ENCODE results near the gene TEX51.

The TEX51 gene

GRCh38 chr2:126894082-126894481 lies 4.6 kb upstream of the TEX51 start:
- DNase-seq, result no peak

- no peak for DNase-seq
Observed at GRCh38 chr2:126894585-126895182, 4.0 kb upstream of the TEX51 start.

GRCh38 chr2:126895336-126895735 lies 3.4 kb upstream of the TEX51 start:
- no peak for DNase-seq

- no peak for DNase-seq
Observed at GRCh38 chr2:126896471-126896870, 2.2 kb upstream of the TEX51 start.

- DNase-seq, result no peak
Observed at GRCh38 chr2:126899616-126900185, 1.0 kb downstream of the TEX51 start.

DNA sequence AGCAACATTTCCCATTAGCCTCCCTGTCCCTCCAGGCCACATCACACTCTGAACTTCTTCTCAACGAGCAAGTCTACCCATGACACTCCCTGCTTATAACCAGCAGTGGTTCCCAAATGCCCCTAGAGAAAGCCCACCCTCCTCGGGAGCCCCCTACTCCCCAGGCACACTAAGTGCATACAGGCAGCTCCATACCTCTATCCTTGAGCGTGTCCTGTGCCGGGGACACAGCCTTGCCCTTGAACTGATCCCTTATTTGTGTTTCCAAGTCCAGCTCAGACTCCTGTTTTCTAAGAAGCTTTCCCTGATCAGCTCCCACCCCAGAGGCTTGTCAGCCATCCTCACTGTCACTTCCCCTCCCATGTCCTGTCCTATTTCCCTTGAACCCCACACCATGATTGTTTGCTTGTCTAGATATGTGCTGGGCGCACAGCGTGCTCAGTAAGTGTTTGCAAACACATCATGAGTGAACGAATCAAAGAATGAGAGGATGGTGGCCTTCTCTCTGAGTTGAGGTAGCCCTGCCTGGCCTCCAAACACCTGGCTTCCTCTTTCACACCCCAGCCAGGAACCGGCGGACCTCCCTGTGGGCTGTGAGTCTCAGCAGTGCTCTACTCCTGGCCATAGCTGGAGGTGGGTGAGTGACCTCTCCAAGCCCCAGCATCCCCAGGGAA lies 2.1 kb downstream of the TEX51 start:
- DNase-seq, result no peak

- no peak for DNase-seq
Observed at GRCh38 chr2:126901459-126901858, 2.8 kb downstream of the TEX51 start.

DNA sequence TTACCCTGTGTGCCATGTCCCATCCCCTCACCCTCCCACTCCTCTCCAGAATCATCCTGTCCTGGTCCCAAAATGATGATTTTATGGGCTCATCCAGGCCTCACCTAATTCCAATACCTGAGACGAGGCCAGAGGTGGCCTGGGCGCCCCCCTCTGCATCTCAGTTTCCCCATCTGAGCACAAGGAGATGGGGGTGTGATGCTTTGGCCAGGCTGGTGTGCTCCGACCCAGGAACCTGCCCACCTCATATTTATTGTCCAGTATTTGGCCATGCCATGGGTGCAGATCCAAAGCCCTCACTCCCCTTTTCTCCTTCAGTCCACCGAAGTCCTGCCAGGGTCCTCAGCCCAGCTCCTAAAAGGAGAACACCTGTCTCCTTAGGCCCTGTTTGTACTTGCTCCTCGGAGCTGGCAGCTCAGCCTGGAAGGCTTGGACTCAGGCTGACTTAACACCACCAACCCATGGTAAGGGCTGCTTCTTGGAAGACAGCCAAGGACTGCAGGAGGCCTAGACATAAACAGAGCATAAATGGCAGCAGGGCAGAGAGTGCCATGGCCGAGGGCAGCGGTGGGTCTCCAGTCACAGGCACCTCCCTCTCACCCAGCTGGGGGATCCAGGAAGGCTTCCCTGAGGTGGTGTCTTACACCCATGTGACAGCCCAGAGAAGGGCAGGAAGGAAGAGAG lies 3.6 kb downstream of the TEX51 start:
- no peak for DNase-seq

DNA sequence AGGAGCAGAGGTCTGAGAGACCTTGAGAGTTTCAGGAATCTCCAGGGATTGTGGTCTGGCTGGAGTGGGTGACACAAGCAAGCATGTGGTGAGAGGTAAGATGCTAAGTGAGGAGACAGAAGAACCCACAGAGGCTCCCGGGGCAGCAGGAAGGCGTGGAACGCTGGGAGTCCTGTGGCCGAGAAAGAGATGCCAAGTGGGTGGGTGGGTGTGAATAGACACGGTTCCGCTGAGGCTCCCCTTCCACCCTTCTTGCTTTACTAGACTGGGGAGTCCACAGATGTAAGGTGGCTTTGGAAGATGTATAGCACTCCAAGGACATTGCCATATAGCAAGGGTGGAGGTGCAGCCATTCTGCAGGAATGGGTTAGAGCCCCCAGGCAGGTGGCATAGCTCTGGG lies 4.2 kb downstream of the TEX51 start:
- no peak for DNase-seq

- no peak for DNase-seq
Observed at GRCh38 chr2:126905991-126906390, 7.3 kb downstream of the TEX51 start.

DNA sequence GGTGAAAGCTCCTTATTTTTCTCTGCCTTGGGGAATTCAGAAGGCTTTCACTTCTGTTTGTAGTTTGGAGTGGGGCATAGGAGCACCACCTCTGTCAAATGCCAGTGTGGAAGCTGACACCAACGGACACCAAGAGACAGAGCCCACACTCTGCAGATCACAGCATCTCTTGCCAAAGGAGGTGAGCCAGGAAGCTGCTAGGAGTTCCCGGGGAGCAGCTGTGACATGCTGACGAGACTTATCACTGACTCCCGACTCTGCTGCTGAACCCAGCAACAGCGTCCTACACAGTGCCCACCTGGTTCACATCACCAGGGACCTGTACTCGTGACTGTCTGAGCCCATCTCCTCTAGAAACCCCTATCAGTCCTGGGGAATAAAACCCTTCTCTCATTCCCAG lies 8.1 kb downstream of the TEX51 start:
- no peak for DNase-seq

GRCh38 chr2:126907671-126908070 lies 9.0 kb downstream of the TEX51 start:
- DNase-seq, result no peak

DNA sequence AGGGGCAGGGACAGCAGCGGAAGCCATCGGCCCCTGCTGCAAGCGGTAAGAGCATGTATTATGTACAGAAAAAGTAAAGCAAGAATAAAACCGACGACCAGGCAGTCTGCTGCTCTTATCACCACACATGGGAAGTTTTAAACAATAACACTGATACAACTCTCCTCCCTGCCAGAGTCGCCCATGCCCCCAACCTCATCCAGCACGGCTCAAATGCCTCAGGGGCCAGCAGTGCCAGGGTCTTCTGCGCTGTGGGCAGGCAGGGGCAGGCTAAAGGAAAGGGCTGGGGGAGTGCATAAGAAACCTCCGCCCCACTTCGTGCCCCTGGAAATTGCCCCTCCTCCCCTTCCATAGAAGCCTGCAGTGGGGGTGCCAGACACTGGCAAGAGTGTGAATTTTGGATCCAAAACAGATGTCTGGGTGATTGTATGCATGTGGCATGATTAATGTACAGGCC lies 10.1 kb downstream of the TEX51 start:
- no peak for DNase-seq

DNA sequence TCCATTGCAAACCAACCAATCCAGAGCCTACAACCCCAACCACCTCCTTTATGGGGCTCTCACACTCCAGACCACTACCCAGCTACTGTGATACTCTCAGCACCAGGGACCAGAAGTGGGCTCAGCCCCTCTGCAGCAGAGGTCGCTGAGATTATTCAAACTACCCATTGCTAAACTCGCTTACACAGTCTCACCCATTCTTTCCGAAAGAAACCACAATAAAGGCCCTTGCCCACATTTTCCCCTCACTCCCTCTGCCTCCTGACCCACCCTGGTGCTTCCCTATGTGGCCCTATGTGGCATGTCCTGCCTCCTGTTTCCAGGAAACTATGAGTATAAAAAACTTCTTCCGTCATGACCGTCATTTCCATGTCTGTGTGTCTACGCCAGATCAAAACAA lies 10.7 kb downstream of the TEX51 start:
- no peak for DNase-seq

GRCh38 chr2:126909781-126910180 lies 11.1 kb downstream of the TEX51 start:
- DNase-seq, result no peak

GRCh38 chr2:126910637-126911036 lies 11.9 kb downstream of the TEX51 start:
- no peak for DNase-seq

GRCh38 chr2:126911111-126911796 lies 12.6 kb downstream of the TEX51 start:
- no peak for DNase-seq

GRCh38 chr2:126912201-126912600 lies 13.5 kb downstream of the TEX51 start:
- DNase-seq, result no peak

DNA sequence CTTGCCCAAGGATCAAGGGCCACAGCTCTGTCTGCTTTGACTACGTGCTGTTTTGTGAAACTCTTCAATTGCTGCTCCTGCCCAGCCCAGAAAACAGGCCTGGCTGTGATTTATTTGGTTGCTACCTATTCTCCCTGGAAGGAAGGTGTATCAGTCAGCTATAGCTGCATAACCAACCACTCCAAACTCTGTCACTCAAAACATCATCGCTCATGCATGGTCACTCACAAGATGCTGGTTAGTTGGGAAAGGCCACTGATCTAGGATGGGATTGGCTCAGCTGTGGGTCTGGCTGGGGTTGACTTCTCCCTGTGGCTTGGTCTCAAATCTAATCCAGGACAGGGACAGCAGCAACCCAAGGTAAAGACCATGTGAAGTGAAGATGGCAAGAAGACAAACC lies 14.6 kb downstream of the TEX51 start:
- no peak for DNase-seq

GRCh38 chr2:126913881-126914615 lies 15.4 kb downstream of the TEX51 start:
- no peak for DNase-seq

DNA sequence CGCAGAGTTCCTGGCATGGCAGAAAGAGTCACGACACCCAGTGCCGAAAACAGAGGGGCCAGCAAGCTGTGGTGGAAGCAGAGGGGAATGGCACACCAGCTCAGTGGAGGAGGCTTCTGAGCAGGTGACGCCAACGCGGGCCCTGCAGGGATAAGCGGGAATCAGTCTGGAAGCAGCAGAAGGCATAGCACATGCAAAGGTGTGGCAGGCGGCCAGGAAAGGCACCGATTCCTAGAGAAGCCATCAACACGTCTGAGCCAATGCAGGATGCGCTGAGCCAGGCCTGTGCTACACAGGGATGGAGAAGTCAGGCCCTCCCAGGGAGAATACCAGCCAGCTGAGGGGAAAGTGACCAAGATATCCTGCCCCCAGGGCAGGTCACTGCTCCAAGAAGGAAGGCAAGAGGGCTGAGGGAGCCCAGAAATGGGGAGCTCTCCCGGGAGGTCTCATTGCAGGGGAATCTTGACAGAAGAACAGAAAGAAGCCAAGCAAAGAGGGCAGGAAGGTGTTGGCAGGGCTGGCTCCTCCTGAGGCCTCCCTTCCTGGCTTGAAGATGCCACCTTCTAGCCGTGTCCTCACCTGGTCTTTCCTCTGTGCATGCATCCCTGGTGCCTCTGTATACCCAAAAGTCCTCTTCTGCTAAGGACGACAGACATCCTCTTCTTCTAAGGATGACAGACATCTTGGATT lies 16.3 kb downstream of the TEX51 start:
- peak in 1 of 2 donors; percentile 1 for DNase-seq

GRCh38 chr2:126915903-126916302 lies 17.2 kb downstream of the TEX51 start:
- DNase-seq, result no peak
